Upper lobe of left lung (tissue), 6 donors: ENCODE results near the gene LSM10. TPM values are rescaled to one million over a fixed set of nuclear protein-coding genes. Genes with fewer than 3 reads are reported as not detected.

Experiments used
- ATAC-seq, 2 donors: fragments of 200-7000 bp; cut with Tn5 transposase; one replicate each; pipeline ENCODE4 v1.9.1; 2022; ENCODE audit warnings: mild to moderate bottlenecking in 2 of 2, moderate library complexity in 2 of 2; ENCODE audit not compliant: low FRiP score in 2 of 2
- DNase-seq, 2 donors: peaks; one replicate each; pipeline ENCODE4 v3.0.0-alpha.2; 2019 to 2020
- H3K27ac ChIP-seq, 4 donors: fragments of 200-600 bp; sonication (generic); one replicate each; pipeline ENCODE4 v1.5.1; 2016 to 2019
- H3K27me3 ChIP-seq, 4 donors: fragments of 200-600 bp; sonication (generic); one replicate each; pipeline ENCODE4 v1.5.1; 2017 to 2019
- H3K36me3 ChIP-seq, 4 donors: fragments of 200-600 bp; sonication (generic); one replicate each; pipeline ENCODE4 v1.5.1; 2016 to 2019
- H3K4me1 ChIP-seq, 4 donors: fragments of 200-600 bp; sonication (generic); one replicate each; pipeline ENCODE4 v1.5.1; 2018 to 2019
- H3K4me3 ChIP-seq, 4 donors: fragments of 200-600 bp; sonication (generic); one replicate each; pipeline ENCODE4 v1.5.1; 2017 to 2019; ENCODE audit warnings: mild to moderate bottlenecking in 2 of 4, moderate library complexity in 1 of 4
- H3K9me3 ChIP-seq, 4 donors: fragments of 200-600 bp; sonication (generic); one replicate each; pipeline ENCODE4 v1.5.1; 2018 to 2019
- EP300 ChIP-seq, 4 donors: sonication (generic); formaldehyde crosslinking; IDR thresholded peaks; one replicate each; pipeline ENCODE4 v1.5.1; 2017; ENCODE audit warnings: antibody characterized with exemption in 4 of 4, control low read depth in 2 of 4
- POLR2A ChIP-seq, 4 donors: fragments of 450-650 bp; IDR thresholded peaks; one replicate each; pipeline ENCODE4 v1.5.1; 2016 to 2017; ENCODE audit warnings: antibody characterized with exemption in 4 of 4, mild to moderate bottlenecking in 2 of 4
- POLR2AphosphoS5 ChIP-seq, 2 donors: sonication (generic); formaldehyde crosslinking; IDR thresholded peaks; one replicate each; pipeline ENCODE4 v1.5.1; 2017; ENCODE audit warnings: antibody characterized with exemption in 2 of 2
- WGBS, 2 donors: methylation state at CpG; one replicate each; pipeline ENCODE4 v1.1.5; 2017 to 2018; 5-methylcytosine and 5-hydroxymethylcytosine counted together
- total RNA-seq, 6 donors: library from RNA; depleted of rRNA in 4 of 6; stranded (reverse); fragments of >200 nt in 4 of 6; gene quantifications; one replicate each; pipeline versions ENCODE4 v1.1.0 to v1.2.1, GENCODE V29; 2016 to 2021
- TF ChIP-seq, protein P1 (sequence below), 6 experiments: fragments of 450-650 bp in 4 of 6; fragments of 200-600 bp in 2 of 6; sonication (generic) in 2 of 6; IDR thresholded peaks; one replicate each; pipeline ENCODE4 v1.5.1; 2016 to 2019; ENCODE audit warnings: antibody characterized with exemption in 6 of 6
- donor health status: DM: no; HTN: no; CAD: no; lungs with moderate emphysema.
- donor health status: DM: no; HTN: yes; CAD: no; lungs with severe emphysema.

The LSM10 gene
- total RNA-seq, 6 donors from 2014 or later: 19.1 to 54.6 (median 35.8) TPM

DNA sequence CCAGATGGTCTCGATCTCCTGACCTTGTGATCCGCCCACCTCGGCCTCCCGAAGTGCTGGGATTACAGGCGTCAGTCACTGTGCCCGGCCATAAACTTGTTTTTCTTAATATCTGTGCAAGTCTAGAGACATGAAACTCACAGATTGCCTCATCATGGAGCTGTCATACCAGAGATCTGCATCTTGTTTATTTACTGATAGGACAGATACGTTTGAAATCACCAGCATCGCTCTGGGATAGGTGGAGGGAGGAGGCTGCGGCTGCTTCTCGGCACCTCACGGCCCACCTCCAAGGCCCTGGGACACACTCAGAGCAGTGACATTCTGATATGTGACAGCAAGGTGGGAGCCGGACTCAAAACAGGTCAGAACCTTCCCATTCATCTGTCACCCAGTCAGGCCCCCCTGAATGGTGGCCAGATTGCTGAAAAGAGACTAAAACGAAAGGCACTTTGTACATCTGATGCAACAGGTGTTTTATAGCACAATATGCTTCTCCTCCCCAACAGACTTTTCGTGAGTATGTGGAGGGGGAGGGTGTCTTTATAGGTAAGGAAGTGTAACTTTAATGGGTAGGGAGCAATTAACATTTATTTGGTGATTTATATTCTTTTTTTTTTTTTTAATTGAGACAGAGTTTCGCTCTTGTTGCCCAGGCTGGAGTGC, 18.1 kb upstream of the LSM10 start:
- 90 to 95% methylated on average over 15 of the region's 15 CpGs for WGBS, 2 donors
- Histone ChIP-seq H3K4me1 (peaks cover 4 to 8% (median 6%) of the 10 kb centered on the region in 4 donors), H3K36me3 (peaks cover 0 to 7% (median 3%) of the 10 kb centered on the region in 4 donors), H3K27me3 (no peaks in the 10 kb centered on the region), H3K27ac (no peak overlapping the region), H3K9me3 (no peaks in the 10 kb centered on the region), H3K4me3 (no peak overlapping the region)
- ATAC-seq: no peak
- DNase-seq: no peak
- TF ChIP-seq POLR2A (IDR thresholded peaks at IDR 0.05): no peak
- no peak for TF ChIP-seq POLR2AphosphoS5 (IDR thresholded peaks at IDR 0.05)
- TF ChIP-seq, protein P1, sequence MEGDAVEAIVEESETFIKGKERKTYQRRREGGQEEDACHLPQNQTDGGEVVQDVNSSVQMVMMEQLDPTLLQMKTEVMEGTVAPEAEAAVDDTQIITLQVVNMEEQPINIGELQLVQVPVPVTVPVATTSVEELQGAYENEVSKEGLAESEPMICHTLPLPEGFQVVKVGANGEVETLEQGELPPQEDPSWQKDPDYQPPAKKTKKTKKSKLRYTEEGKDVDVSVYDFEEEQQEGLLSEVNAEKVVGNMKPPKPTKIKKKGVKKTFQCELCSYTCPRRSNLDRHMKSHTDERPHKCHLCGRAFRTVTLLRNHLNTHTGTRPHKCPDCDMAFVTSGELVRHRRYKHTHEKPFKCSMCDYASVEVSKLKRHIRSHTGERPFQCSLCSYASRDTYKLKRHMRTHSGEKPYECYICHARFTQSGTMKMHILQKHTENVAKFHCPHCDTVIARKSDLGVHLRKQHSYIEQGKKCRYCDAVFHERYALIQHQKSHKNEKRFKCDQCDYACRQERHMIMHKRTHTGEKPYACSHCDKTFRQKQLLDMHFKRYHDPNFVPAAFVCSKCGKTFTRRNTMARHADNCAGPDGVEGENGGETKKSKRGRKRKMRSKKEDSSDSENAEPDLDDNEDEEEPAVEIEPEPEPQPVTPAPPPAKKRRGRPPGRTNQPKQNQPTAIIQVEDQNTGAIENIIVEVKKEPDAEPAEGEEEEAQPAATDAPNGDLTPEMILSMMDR (IDR thresholded peaks at IDR 0.05): no peak
- TF ChIP-seq EP300 (IDR thresholded peaks at IDR 0.05): no peak

- TF ChIP-seq EP300 (IDR thresholded peaks at IDR 0.05): no peak
- TF ChIP-seq POLR2A (IDR thresholded peaks at IDR 0.05): no peak
- TF ChIP-seq, protein P1 (IDR thresholded peaks at IDR 0.05): no peak
- TF ChIP-seq POLR2AphosphoS5 (IDR thresholded peaks at IDR 0.05): no peak
- no peak overlapping the region for H3K27ac ChIP-seq
- peaks cover 0 to 3% (median 0%) of the 10 kb centered on the region in 4 donors for H3K4me1 ChIP-seq
- no peaks in the 10 kb centered on the region for H3K9me3 ChIP-seq
- 88 to 91% methylated on average over 4 of the region's 4 CpGs for WGBS, 2 donors
- H3K36me3 ChIP-seq: peaks cover 0 to 7% (median 3%) of the 10 kb centered on the region in 4 donors
- no peak overlapping the region for H3K4me3 ChIP-seq
- no peak for DNase-seq
- no peak for ATAC-seq
- no peaks in the 10 kb centered on the region for H3K27me3 ChIP-seq
These were observed 16.7 kb upstream of the LSM10 start for GRCh38 chr1:36414384-36414783.

DNA sequence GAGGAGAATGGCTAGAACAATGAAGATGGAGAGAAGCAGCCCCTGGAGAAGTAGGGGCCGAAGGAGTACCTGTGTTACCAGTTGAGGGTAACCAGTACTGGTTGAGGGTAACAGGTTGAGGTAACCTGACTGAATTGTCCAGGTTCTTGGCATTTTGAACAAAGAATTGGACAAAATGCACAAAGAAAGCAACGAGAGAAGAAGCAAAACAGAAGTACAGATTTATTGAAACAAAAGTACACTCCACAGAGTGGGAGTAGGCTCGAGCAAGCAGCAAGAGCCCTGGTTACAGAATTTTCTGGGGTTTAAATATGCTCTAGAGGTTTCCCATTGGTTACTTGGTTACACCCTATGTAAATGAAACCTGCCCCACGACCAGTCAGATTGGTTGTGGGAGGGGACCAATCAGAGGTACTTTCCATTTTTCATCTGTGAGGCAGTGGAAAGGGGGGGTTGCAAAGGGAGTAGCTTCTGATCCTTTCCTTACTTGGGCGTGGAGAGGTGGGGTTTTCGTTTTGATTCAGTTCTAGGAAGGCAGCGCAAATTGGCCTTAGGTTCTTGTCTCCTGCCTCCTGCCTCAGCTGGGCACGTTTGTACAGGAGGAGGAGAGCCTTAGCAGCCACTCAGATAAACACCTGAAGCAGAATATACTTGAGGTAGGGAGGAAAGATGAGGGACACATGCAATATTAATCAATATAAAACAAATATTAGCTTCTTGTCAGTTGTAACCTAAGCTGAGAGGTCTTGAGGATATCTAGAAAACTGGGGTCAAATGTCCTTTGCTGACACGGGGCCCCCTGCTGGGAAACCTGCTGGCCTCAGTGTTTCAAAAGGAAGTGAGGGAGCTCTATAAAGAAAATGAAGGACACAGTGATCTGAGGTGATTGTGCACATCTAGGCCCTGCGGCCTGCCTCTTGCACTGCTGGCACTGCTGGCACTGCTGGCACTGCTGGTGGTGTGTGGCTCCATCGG, 14.3 kb upstream of the LSM10 start:
- Histone ChIP-seq H3K36me3 (no peaks in the 10 kb centered on the region), H3K4me1 (no peaks in the 10 kb centered on the region), H3K4me3 (no peak overlapping the region), H3K27me3 (no peaks in the 10 kb centered on the region), H3K9me3 (no peaks in the 10 kb centered on the region), H3K27ac (no peak overlapping the region)
- DNase-seq: no peak
- no peak for TF ChIP-seq POLR2AphosphoS5 (IDR thresholded peaks at IDR 0.05)
- no peak for TF ChIP-seq EP300 (IDR thresholded peaks at IDR 0.05)
- TF ChIP-seq POLR2A (IDR thresholded peaks at IDR 0.05): no peak
- TF ChIP-seq, protein P1 (IDR thresholded peaks at IDR 0.05): no peak
- ATAC-seq: no peak
- 57 to 64% methylated on average over 11 of the region's 11 CpGs for WGBS, 2 donors

GRCh38 chr1:36408479-36408878, 10.8 kb upstream of the LSM10 start:
- ATAC-seq: no peak
- Histone ChIP-seq H3K9me3 (no peaks in the 10 kb centered on the region), H3K27ac (no peak overlapping the region), H3K27me3 (no peaks in the 10 kb centered on the region), H3K36me3 (no peaks in the 10 kb centered on the region), H3K4me1 (no peaks in the 10 kb centered on the region), H3K4me3 (no peak overlapping the region)
- TF ChIP-seq POLR2AphosphoS5 (IDR thresholded peaks at IDR 0.05) (no peak), EP300 (IDR thresholded peaks at IDR 0.05) (no peak), POLR2A (IDR thresholded peaks at IDR 0.05) (no peak)
- TF ChIP-seq, protein P1 (IDR thresholded peaks at IDR 0.05): no peak
- DNase-seq: no peak
- WGBS, 2 donors: 85 to 92% methylated on average over 2 of the region's 2 CpGs
